ENCODE results near the gene SUMO4.
"Not testable (repeated sequence)": the region's sequence is repeated elsewhere in the genome, so short reads cannot be mapped to it uniquely, and the experiment has no call there.

Gene SUMO4

GRCh38 chr6:149439626-149440025 lies 39.6 kb downstream of the SUMO4 start:
- ChIA-PET POLR2A (interaction anchor here (0.5 kb wide), 1 partner anchor 532 kb away, joined by 5 read pairs; no protein-coding TSS in a partner anchor), CTCF (interaction anchor here (0.9 to 3.9 kb wide), 2 partner anchors 78 to 862 kb away, joined by 3 to 15 read pairs; no protein-coding TSS in a partner anchor)
- no peak for TF ChIP-seq CTCF (IDR thresholded peaks at IDR 0.05; ENCODE audit: control extremely low read depth, extremely low read depth, low read depth, missing control alignments)
- DNase-seq (ENCODE audit: extremely low spot score) = no peak

DNA sequence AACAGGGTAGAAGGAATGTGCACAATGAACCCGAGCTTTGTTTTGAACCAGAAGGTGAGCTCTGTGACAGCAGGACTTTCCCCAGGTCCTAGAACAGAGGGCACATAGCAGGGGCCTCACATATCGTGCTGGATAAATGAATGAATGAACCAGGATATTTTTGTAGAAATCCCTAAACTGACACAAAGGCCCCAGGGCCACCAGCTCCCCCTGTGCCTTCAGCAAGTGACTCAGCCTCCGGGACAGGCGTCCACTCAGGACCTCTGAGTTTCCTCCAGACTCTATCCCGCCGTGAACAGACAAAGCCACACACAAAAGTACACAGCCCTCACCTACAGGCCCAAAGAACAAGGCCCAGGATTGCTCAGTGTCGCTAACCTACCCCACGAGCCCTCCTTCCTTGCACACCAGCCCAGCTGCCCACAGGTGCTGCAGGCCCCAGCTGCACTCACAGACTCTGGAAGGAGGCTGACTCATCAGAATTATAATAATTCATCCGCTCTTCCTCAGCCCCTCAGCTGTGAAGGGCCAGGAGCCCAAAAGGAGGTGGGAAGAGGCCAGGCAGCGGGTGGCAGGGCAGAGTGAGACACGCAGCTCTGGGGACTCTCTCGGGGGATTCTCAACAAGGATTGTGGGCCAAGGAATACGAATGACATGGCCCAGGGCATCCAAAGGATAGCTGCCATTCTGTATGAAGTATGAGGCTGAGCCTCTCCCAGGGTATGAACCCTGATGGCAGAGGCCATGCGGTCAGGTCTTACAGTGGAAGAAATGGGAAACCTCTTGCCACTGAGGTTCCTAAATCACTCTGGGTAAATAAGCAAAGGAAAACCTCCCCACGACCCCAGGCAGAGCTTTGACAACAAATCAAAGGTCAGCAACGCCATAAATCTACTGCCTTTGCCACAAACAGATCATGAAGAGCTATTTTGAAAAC lies 40.9 kb downstream of the SUMO4 start:
- ChIA-PET POLR2A (no interaction called here), CTCF (interaction anchor here (0.9 to 3.9 kb wide), 7 partner anchors 9 to 863 kb away, joined by 3 to 20 read pairs (median 4); no protein-coding TSS in a partner anchor)
- TF ChIP-seq CTCF (IDR thresholded peaks at IDR 0.05; ENCODE audit: control extremely low read depth, extremely low read depth, low read depth, missing control alignments) = no peak
- no peak for DNase-seq (ENCODE audit: extremely low spot score)

- POLR2A ChIA-PET = no interaction called here
- CTCF ChIA-PET = interaction anchor here (1.3 to 3.9 kb wide), 5 partner anchors 10 to 360 kb away, joined by 3 to 20 read pairs (median 4); no protein-coding TSS in a partner anchor
- DNase-seq (ENCODE audit: extremely low spot score) = no peak
- no peak for TF ChIP-seq CTCF (IDR thresholded peaks at IDR 0.05; ENCODE audit: control extremely low read depth, extremely low read depth, low read depth, missing control alignments)
Observed at GRCh38 chr6:149441740-149442139, 41.7 kb downstream of the SUMO4 start.

DNA sequence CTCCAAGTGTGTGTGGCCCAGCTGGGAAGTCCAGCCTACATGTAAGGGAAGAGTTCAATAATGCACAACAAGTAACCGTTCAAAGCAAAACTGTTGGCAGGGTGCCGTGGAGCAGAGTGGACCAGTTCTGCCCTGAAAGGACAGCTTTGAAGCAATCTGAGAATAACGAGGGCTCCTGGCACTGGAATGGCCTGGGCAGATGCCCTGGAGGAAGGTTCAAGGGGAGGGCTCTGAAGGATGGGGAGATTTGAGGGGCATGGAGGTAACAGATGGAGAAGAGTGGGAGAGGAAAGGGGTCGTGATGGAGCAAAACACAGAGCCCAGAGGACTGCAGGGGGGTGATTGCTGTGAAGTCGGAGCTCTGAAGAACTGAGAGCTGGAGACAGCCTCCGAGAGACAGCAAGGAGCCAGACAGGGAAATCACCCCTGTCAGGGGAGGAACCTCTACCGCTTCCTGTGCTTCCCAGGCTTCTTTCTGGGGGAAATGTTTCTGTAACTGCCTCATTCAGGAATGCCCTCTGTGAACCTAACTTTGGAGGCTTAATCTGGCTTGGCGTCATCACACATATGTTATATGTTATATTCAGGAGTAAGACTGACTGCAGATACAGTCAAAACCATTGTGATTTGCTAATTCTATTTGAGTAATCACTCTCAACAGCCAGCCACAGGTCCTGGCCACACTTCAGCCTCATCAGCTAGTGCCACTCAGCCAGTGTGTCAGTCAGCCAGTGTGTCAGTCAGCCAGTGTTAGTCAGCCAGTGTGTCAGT lies 43.5 kb downstream of the SUMO4 start:
- POLR2A ChIA-PET = no interaction called here
- no peak for TF ChIP-seq CTCF (IDR thresholded peaks at IDR 0.05; ENCODE audit: control extremely low read depth, extremely low read depth, low read depth, missing control alignments)
- DNase-seq (ENCODE audit: extremely low spot score) = no peak
- CTCF ChIA-PET = interaction anchor here (0.7 to 1.9 kb wide), 4 partner anchors 12 to 411 kb away, joined by 3 to 9 read pairs (median 4); no protein-coding TSS in a partner anchor

- DNase-seq (ENCODE audit: extremely low spot score); POLR2A ChIA-PET: not testable (repeated sequence)
- CTCF ChIA-PET = interaction anchor here (0.8 to 2.1 kb wide), 4 partner anchors 11 to 72 kb away, joined by 3 to 15 read pairs (median 4); no protein-coding TSS in a partner anchor
Observed at GRCh38 chr6:149444360-149445094, 44.5 kb downstream of the SUMO4 start.

GRCh38 chr6:149445095-149445466 lies 45.0 kb downstream of the SUMO4 start:
- no peak for DNase-seq (ENCODE audit: extremely low spot score)
- POLR2A ChIA-PET = no interaction called here
- no peak for TF ChIP-seq CTCF (IDR thresholded peaks at IDR 0.05; ENCODE audit: control extremely low read depth, extremely low read depth, low read depth, missing control alignments)
- CTCF ChIA-PET = interaction anchor here (0.8 to 2.1 kb wide), 4 partner anchors 12 to 71 kb away, joined by 3 to 15 read pairs (median 4); no protein-coding TSS in a partner anchor
